Ishikawa (cell line): ENCODE measurements around the gene PADI1.

Source experiments
- CEBPB ChIP-seq: IDR thresholded peaks from 2 replicates; pipeline ENCODE4 v1.6.1; 2012
- CREB1 ChIP-seq: IDR thresholded peaks from 2 replicates; pipeline ENCODE4 v1.6.1; 2012; ENCODE audit warnings: low read depth
- EGR1 ChIP-seq: IDR thresholded peaks from 2 replicates; pipeline ENCODE4 v1.6.1; 2012
- EP300 ChIP-seq: IDR thresholded peaks from 2 replicates; pipeline ENCODE4 v1.6.1; 2012; ENCODE audit warnings: borderline replicate concordance
- FOXM1 ChIP-seq: IDR thresholded peaks from 2 replicates; pipeline ENCODE4 v1.6.1; 2012; ENCODE audit warnings: low read depth, borderline replicate concordance
- NFIC ChIP-seq: IDR thresholded peaks from 2 replicates; pipeline ENCODE4 v1.6.1; 2012
- RAD21 ChIP-seq: IDR thresholded peaks from 2 replicates; pipeline ENCODE4 v1.6.1; 2012; ENCODE audit warnings: low read depth
- TAF1 ChIP-seq: IDR thresholded peaks from 2 replicates; pipeline ENCODE4 v1.6.1; 2012; ENCODE audit warnings: low read depth, mild to moderate bottlenecking
- TCF12 ChIP-seq: IDR thresholded peaks from 2 replicates; pipeline ENCODE4 v1.6.1; 2012; ENCODE audit warnings: low read depth
- TEAD4 ChIP-seq: IDR thresholded peaks from 2 replicates; pipeline ENCODE4 v1.6.1; 2012
- YY1 ChIP-seq: IDR thresholded peaks from 2 replicates; pipeline ENCODE4 v1.6.1; 2012; ENCODE audit warnings: low read depth
- ZBTB7A ChIP-seq: IDR thresholded peaks from 2 replicates; pipeline ENCODE4 v1.6.1; 2012; ENCODE audit warnings: low read depth
- TF ChIP-seq, protein P1 (sequence below): IDR thresholded peaks from 2 replicates; pipeline ENCODE4 v1.6.1; 2012
- TF ChIP-seq, protein P2 (sequence below): IDR thresholded peaks from 2 replicates; pipeline ENCODE4 v1.6.1; 2012; ENCODE audit warnings: low read depth, mild to moderate bottlenecking
- TF ChIP-seq, protein P3 (sequence below): IDR thresholded peaks from 2 replicates; pipeline ENCODE4 v1.6.1; 2012

The PADI1 gene

DNA sequence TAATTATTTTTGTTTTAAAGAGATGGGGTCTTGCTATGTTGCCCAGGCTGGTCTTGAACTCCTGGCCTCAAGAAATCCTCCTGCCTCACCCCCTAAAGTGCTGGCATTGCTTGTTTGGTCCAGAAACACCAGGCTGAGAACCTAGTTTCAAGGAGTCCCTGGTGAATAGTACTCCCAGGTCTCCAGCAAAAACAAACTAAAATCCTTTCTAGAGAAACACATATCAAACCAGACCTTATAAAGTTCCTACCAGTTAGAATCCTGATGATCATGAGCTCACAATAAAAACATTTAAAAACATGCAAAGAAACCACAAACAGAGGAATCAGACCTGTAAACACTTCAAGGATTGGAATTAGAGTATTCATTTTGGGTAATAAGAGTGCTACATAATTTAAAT, 34.4 kb upstream of the PADI1 start:
- TF ChIP-seq ZBTB7A = no peak
- no peak for TF ChIP-seq TCF12
- TF ChIP-seq CREB1 = no peak
- TF ChIP-seq RAD21 = no peak
- TF ChIP-seq, protein P1, sequence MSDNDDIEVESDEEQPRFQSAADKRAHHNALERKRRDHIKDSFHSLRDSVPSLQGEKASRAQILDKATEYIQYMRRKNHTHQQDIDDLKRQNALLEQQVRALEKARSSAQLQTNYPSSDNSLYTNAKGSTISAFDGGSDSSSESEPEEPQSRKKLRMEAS = no peak
- TF ChIP-seq YY1 = no peak
- TF ChIP-seq TAF1 = no peak
- TF ChIP-seq FOXM1 = no peak
- no peak for TF ChIP-seq EP300
- no peak for TF ChIP-seq CEBPB
- TF ChIP-seq, protein P2, sequence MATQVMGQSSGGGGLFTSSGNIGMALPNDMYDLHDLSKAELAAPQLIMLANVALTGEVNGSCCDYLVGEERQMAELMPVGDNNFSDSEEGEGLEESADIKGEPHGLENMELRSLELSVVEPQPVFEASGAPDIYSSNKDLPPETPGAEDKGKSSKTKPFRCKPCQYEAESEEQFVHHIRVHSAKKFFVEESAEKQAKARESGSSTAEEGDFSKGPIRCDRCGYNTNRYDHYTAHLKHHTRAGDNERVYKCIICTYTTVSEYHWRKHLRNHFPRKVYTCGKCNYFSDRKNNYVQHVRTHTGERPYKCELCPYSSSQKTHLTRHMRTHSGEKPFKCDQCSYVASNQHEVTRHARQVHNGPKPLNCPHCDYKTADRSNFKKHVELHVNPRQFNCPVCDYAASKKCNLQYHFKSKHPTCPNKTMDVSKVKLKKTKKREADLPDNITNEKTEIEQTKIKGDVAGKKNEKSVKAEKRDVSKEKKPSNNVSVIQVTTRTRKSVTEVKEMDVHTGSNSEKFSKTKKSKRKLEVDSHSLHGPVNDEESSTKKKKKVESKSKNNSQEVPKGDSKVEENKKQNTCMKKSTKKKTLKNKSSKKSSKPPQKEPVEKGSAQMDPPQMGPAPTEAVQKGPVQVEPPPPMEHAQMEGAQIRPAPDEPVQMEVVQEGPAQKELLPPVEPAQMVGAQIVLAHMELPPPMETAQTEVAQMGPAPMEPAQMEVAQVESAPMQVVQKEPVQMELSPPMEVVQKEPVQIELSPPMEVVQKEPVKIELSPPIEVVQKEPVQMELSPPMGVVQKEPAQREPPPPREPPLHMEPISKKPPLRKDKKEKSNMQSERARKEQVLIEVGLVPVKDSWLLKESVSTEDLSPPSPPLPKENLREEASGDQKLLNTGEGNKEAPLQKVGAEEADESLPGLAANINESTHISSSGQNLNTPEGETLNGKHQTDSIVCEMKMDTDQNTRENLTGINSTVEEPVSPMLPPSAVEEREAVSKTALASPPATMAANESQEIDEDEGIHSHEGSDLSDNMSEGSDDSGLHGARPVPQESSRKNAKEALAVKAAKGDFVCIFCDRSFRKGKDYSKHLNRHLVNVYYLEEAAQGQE = no peak
- no peak for TF ChIP-seq NFIC
- TF ChIP-seq, protein P3, sequence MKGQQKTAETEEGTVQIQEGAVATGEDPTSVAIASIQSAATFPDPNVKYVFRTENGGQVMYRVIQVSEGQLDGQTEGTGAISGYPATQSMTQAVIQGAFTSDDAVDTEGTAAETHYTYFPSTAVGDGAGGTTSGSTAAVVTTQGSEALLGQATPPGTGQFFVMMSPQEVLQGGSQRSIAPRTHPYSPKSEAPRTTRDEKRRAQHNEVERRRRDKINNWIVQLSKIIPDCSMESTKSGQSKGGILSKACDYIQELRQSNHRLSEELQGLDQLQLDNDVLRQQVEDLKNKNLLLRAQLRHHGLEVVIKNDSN = no peak
- no peak for TF ChIP-seq EGR1

DNA sequence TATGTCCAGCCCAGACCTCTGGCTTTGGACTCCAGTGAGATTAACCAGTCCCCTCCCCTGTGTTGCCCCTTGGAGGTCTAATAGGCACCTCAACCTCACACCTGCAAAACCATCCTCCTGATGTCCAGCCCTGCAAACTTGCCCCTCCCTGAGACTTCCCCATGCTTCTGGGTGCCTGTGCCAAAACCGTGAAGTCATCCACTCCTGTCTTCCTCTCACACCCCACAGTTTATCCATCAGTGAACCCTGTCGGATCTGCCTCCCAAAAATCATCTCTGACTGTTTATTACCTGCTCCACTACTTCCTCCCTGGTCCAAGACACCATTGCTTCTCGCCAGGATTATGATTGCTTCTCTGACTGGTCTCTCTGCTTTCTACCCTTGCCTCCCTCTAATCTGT, 31.7 kb upstream of the PADI1 start:
- TF ChIP-seq, protein P1 = no peak
- TF ChIP-seq EP300 = no peak
- TF ChIP-seq CEBPB = no peak
- TF ChIP-seq TCF12 = no peak
- TF ChIP-seq TEAD4 = no peak
- no peak for TF ChIP-seq RAD21
- TF ChIP-seq YY1 = no peak
- no peak for TF ChIP-seq CREB1
- TF ChIP-seq ZBTB7A = no peak
- no peak for TF ChIP-seq FOXM1
- TF ChIP-seq NFIC = no peak
- TF ChIP-seq, protein P2 = no peak
- no peak for TF ChIP-seq TAF1
- TF ChIP-seq, protein P3 = no peak
- TF ChIP-seq EGR1 = no peak

DNA sequence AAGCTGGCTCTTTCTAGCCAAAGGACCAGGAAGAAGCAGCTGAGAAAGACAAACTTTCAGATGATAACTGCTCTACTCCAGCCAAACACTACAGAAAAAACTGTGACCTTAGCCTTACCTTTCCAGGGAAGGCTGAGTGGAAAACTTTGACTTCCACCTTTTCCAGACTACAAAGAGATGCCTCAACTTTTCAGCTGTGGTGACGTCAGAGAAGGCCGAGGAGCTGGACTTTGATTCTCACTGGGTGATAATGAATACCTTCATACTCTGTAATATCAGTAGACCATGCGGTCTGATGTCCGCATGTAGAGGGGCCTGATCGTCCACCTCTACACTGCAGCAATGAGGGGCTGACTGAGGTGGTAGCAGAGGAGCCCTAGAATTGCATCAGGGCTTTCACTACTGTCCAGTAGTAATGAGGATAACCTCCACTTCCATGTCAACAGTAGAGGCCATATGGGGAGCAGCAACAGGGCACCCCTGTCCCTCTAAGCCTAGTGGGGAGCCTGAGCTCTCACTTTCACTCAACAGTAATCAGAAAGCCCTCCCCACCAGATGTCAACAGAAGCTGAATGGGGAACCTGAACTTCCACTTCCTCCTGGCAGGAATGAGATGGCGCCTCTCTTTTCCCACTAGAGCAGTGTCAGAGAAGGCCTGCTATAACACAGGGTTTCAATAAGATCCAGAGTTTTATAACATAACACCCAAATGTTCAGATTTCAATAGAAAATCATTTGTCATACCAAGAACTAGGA, 28.4 kb upstream of the PADI1 start:
- no peak for TF ChIP-seq RAD21
- TF ChIP-seq EP300 = no peak
- no peak for TF ChIP-seq NFIC
- TF ChIP-seq CEBPB = no peak
- TF ChIP-seq TEAD4 = no peak
- TF ChIP-seq CREB1 = no peak
- TF ChIP-seq TAF1 = no peak
- no peak for TF ChIP-seq ZBTB7A
- TF ChIP-seq, protein P1 = no peak
- TF ChIP-seq YY1 = no peak
- no peak for TF ChIP-seq FOXM1

DNA sequence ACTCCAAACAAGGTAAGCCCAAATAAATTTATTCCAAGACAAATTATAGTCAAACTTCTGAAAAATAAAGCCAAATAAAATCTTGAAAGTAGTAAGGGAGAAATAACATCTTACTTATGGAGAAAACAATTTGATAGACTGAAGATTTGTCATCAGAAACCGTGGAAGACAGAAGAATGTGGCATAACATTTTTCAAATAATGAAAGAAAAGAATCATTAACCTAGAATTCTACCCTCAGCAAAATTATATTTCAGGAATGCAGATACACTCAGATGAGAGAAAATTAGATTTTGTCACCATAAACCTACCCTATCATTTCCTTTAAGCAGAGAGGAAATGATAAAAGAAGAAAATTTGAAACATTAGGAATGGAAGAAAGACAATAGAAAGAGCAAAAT, 27.3 kb upstream of the PADI1 start:
- TF ChIP-seq, protein P1 = no peak
- no peak for TF ChIP-seq EP300
- no peak for TF ChIP-seq TCF12
- TF ChIP-seq TEAD4 = no peak
- TF ChIP-seq, protein P2 = no peak
- no peak for TF ChIP-seq TAF1
- no peak for TF ChIP-seq RAD21
- TF ChIP-seq ZBTB7A = no peak
- TF ChIP-seq EGR1 = no peak
- no peak for TF ChIP-seq CEBPB
- TF ChIP-seq, protein P3 = no peak
- no peak for TF ChIP-seq FOXM1
